Measurements from ENCODE around the gene GREM1.

The GREM1 gene

GRCh38 chr15:32717426-32718226 lies at the start of gene GREM1:
TSS of gene GREM1 (plus strand) at chr15:32718004. CDS start at chr15:32730691, 12,687 bp downstream.
- Histone ChIP-seq H3K36me3 (ENCODE audit: control insufficient read depth in 2 of 2, insufficient read depth in 2 of 2, low read length in 2 of 2) (no peaks in the 10 kb centered on the region), H3K9me3 (ENCODE audit: control insufficient read depth in 2 of 2, low read length in 2 of 2) (no peaks in the 10 kb centered on the region), H3K4me3 (ENCODE audit: low read length in 2 of 2) (peak within 1 kb of the TSS; percentile 87 to 89), H3K9ac (ENCODE audit: low read length in 2 of 2) (peak within 1 kb of the TSS; percentile 72 to 78), H3K4me1 (ENCODE audit: control insufficient read depth, insufficient read depth, low read length) (peaks cover 23% of the 10 kb centered on the region), H3K27ac (ENCODE audit: low read length) (peak within 1 kb of the TSS; percentile 84), H3K27me3 (ENCODE audit: control insufficient read depth in 1 of 2, insufficient read depth in 2 of 2, low read length in 2 of 2) (peaks cover 0 to 4% of the 10 kb centered on the region in 2 donors)

- Histone ChIP-seq H3K4me3 (ENCODE audit: low read length in 2 of 2) (no peak overlapping the region), H3K9ac (ENCODE audit: low read length in 2 of 2) (no peak overlapping the region), H3K4me1 (ENCODE audit: control insufficient read depth, insufficient read depth, low read length) (peaks cover 10% of the 10 kb centered on the region), H3K27ac (ENCODE audit: low read length) (no peak overlapping the region), H3K9me3 (ENCODE audit: control insufficient read depth in 2 of 2, low read length in 2 of 2) (no peaks in the 10 kb centered on the region), H3K27me3 (ENCODE audit: control insufficient read depth in 1 of 2, insufficient read depth in 2 of 2, low read length in 2 of 2) (no peaks in the 10 kb centered on the region), H3K36me3 (ENCODE audit: control insufficient read depth in 2 of 2, insufficient read depth in 2 of 2, low read length in 2 of 2) (no peaks in the 10 kb centered on the region)
Measured at GRCh38 chr15:32668942-32669341, 48.9 kb upstream of the GREM1 start.

GRCh38 chr15:32669896-32670611 lies 47.8 kb upstream of the GREM1 start:
- no peaks in the 10 kb centered on the region for H3K9me3 ChIP-seq (ENCODE audit: control insufficient read depth in 2 of 2, low read length in 2 of 2)
- H3K27me3 ChIP-seq (ENCODE audit: control insufficient read depth in 1 of 2, insufficient read depth in 2 of 2, low read length in 2 of 2), result no peaks in the 10 kb centered on the region
- peak overlapping the region; percentile 18 for H3K27ac ChIP-seq (ENCODE audit: low read length)
- H3K36me3 ChIP-seq (ENCODE audit: control insufficient read depth in 2 of 2, insufficient read depth in 2 of 2, low read length in 2 of 2), result no peaks in the 10 kb centered on the region
- H3K4me3 ChIP-seq (ENCODE audit: low read length in 2 of 2), result peak overlapping the region in 1 of 2 donors; percentile 26
- H3K9ac ChIP-seq (ENCODE audit: low read length in 2 of 2), result no peak overlapping the region
- peaks cover 13% of the 10 kb centered on the region for H3K4me1 ChIP-seq (ENCODE audit: control insufficient read depth, insufficient read depth, low read length)

GRCh38 chr15:32670623-32671022 lies 47.2 kb upstream of the GREM1 start:
- Histone ChIP-seq H3K4me1 (ENCODE audit: control insufficient read depth, insufficient read depth, low read length) (peaks cover 13% of the 10 kb centered on the region), H3K36me3 (ENCODE audit: control insufficient read depth in 2 of 2, insufficient read depth in 2 of 2, low read length in 2 of 2) (no peaks in the 10 kb centered on the region), H3K27me3 (ENCODE audit: control insufficient read depth in 1 of 2, insufficient read depth in 2 of 2, low read length in 2 of 2) (no peaks in the 10 kb centered on the region), H3K9me3 (ENCODE audit: control insufficient read depth in 2 of 2, low read length in 2 of 2) (no peaks in the 10 kb centered on the region), H3K4me3 (ENCODE audit: low read length in 2 of 2) (no peak overlapping the region), H3K9ac (ENCODE audit: low read length in 2 of 2) (no peak overlapping the region), H3K27ac (ENCODE audit: low read length) (no peak overlapping the region)

- Histone ChIP-seq H3K4me1 (ENCODE audit: control insufficient read depth, insufficient read depth, low read length) (peaks cover 19% of the 10 kb centered on the region), H3K27ac (ENCODE audit: low read length) (peak overlapping the region; percentile 26), H3K9me3 (ENCODE audit: control insufficient read depth in 2 of 2, low read length in 2 of 2) (no peaks in the 10 kb centered on the region), H3K27me3 (ENCODE audit: control insufficient read depth in 1 of 2, insufficient read depth in 2 of 2, low read length in 2 of 2) (no peaks in the 10 kb centered on the region), H3K36me3 (ENCODE audit: control insufficient read depth in 2 of 2, insufficient read depth in 2 of 2, low read length in 2 of 2) (no peaks in the 10 kb centered on the region), H3K9ac (ENCODE audit: low read length in 2 of 2) (no peak overlapping the region), H3K4me3 (ENCODE audit: low read length in 2 of 2) (no peak overlapping the region)
Measured at GRCh38 chr15:32671339-32672325, 46.2 kb upstream of the GREM1 start.

- H3K27ac ChIP-seq (ENCODE audit: low read length), result no peak overlapping the region
- H3K9me3 ChIP-seq (ENCODE audit: control insufficient read depth in 2 of 2, low read length in 2 of 2), result no peaks in the 10 kb centered on the region
- no peak overlapping the region for H3K9ac ChIP-seq (ENCODE audit: low read length in 2 of 2)
- no peak overlapping the region for H3K4me3 ChIP-seq (ENCODE audit: low read length in 2 of 2)
- no peaks in the 10 kb centered on the region for H3K36me3 ChIP-seq (ENCODE audit: control insufficient read depth in 2 of 2, insufficient read depth in 2 of 2, low read length in 2 of 2)
- peaks cover 19% of the 10 kb centered on the region for H3K4me1 ChIP-seq (ENCODE audit: control insufficient read depth, insufficient read depth, low read length)
- H3K27me3 ChIP-seq (ENCODE audit: control insufficient read depth in 1 of 2, insufficient read depth in 2 of 2, low read length in 2 of 2), result no peaks in the 10 kb centered on the region
Measured at GRCh38 chr15:32674681-32675080, 43.1 kb upstream of the GREM1 start.

GRCh38 chr15:32675466-32675865 lies 42.3 kb upstream of the GREM1 start:
- no peaks in the 10 kb centered on the region for H3K27me3 ChIP-seq (ENCODE audit: control insufficient read depth in 1 of 2, insufficient read depth in 2 of 2, low read length in 2 of 2)
- no peaks in the 10 kb centered on the region for H3K9me3 ChIP-seq (ENCODE audit: control insufficient read depth in 2 of 2, low read length in 2 of 2)
- peaks cover 19% of the 10 kb centered on the region for H3K4me1 ChIP-seq (ENCODE audit: control insufficient read depth, insufficient read depth, low read length)
- H3K27ac ChIP-seq (ENCODE audit: low read length), result peak overlapping the region; percentile 0
- no peak overlapping the region for H3K4me3 ChIP-seq (ENCODE audit: low read length in 2 of 2)
- no peak overlapping the region for H3K9ac ChIP-seq (ENCODE audit: low read length in 2 of 2)
- H3K36me3 ChIP-seq (ENCODE audit: control insufficient read depth in 2 of 2, insufficient read depth in 2 of 2, low read length in 2 of 2), result no peaks in the 10 kb centered on the region

- peak overlapping the region; percentile 6 for H3K27ac ChIP-seq (ENCODE audit: low read length)
Measured at GRCh38 chr15:32676169-32676568, 41.6 kb upstream of the GREM1 start.

GRCh38 chr15:32677238-32677750 lies 40.5 kb upstream of the GREM1 start:
- Histone ChIP-seq H3K27ac (ENCODE audit: low read length) (no peak overlapping the region), H3K36me3 (ENCODE audit: control insufficient read depth in 2 of 2, insufficient read depth in 2 of 2, low read length in 2 of 2) (no peaks in the 10 kb centered on the region), H3K27me3 (ENCODE audit: control insufficient read depth in 1 of 2, insufficient read depth in 2 of 2, low read length in 2 of 2) (no peaks in the 10 kb centered on the region), H3K9me3 (ENCODE audit: control insufficient read depth in 2 of 2, low read length in 2 of 2) (no peaks in the 10 kb centered on the region), H3K4me1 (ENCODE audit: control insufficient read depth, insufficient read depth, low read length) (peaks cover 15% of the 10 kb centered on the region), H3K4me3 (ENCODE audit: low read length in 2 of 2) (no peak overlapping the region), H3K9ac (ENCODE audit: low read length in 2 of 2) (no peak overlapping the region)

More at GRCh38 chr15:32676169-32676568, 41.6 kb upstream of the GREM1 start:
- Histone ChIP-seq H3K4me3 (ENCODE audit: low read length in 2 of 2) (no peak overlapping the region), H3K36me3 (ENCODE audit: control insufficient read depth in 2 of 2, insufficient read depth in 2 of 2, low read length in 2 of 2) (no peaks in the 10 kb centered on the region), H3K9me3 (ENCODE audit: control insufficient read depth in 2 of 2, low read length in 2 of 2) (no peaks in the 10 kb centered on the region), H3K9ac (ENCODE audit: low read length in 2 of 2) (no peak overlapping the region), H3K27me3 (ENCODE audit: control insufficient read depth in 1 of 2, insufficient read depth in 2 of 2, low read length in 2 of 2) (no peaks in the 10 kb centered on the region), H3K4me1 (ENCODE audit: control insufficient read depth, insufficient read depth, low read length) (peaks cover 19% of the 10 kb centered on the region)

- no peaks in the 10 kb centered on the region for H3K9me3 ChIP-seq (ENCODE audit: control insufficient read depth in 2 of 2, low read length in 2 of 2)
- H3K27me3 ChIP-seq (ENCODE audit: control insufficient read depth in 1 of 2, insufficient read depth in 2 of 2, low read length in 2 of 2), result no peaks in the 10 kb centered on the region
- H3K4me3 ChIP-seq (ENCODE audit: low read length in 2 of 2), result no peak overlapping the region
- peaks cover 19% of the 10 kb centered on the region for H3K4me1 ChIP-seq (ENCODE audit: control insufficient read depth, insufficient read depth, low read length)
- H3K27ac ChIP-seq (ENCODE audit: low read length), result no peak overlapping the region
- no peak overlapping the region for H3K9ac ChIP-seq (ENCODE audit: low read length in 2 of 2)
- no peaks in the 10 kb centered on the region for H3K36me3 ChIP-seq (ENCODE audit: control insufficient read depth in 2 of 2, insufficient read depth in 2 of 2, low read length in 2 of 2)
Measured at GRCh38 chr15:32679298-32679690, 38.5 kb upstream of the GREM1 start.

All from stomach smooth muscle (tissue), 2 donors.